ENCODE measurements around the gene PLB1.
"Not testable (repeated sequence)": the region's sequence is repeated elsewhere in the genome, so short reads cannot be mapped to it uniquely, and the experiment has no call there.

The PLB1 gene

DNA sequence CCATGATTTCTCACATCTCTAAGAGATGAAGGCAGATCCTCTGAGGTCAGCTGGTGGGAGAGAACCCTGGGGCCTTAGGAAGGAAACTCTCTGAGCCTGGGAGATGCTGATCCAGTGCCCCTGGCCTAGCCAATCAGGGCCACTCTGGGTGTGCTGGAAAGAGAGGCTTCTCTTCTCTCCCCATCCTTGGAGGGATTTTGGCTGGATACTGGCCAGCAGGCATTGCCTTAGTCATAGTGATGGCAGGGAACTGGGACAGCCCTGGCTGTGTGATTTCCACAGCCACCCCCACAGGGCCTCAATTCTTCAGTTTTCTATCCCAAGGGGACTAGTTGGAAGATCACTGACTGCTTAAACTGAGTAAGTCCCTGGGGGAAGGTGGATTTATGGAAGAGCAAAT, 26.6 kb upstream of the PLB1 start:
- no peak overlapping the region for H3K4me3 ChIP-seq (ENCODE audit: low read depth, low read length)
- TF ChIP-seq, protein P1, sequence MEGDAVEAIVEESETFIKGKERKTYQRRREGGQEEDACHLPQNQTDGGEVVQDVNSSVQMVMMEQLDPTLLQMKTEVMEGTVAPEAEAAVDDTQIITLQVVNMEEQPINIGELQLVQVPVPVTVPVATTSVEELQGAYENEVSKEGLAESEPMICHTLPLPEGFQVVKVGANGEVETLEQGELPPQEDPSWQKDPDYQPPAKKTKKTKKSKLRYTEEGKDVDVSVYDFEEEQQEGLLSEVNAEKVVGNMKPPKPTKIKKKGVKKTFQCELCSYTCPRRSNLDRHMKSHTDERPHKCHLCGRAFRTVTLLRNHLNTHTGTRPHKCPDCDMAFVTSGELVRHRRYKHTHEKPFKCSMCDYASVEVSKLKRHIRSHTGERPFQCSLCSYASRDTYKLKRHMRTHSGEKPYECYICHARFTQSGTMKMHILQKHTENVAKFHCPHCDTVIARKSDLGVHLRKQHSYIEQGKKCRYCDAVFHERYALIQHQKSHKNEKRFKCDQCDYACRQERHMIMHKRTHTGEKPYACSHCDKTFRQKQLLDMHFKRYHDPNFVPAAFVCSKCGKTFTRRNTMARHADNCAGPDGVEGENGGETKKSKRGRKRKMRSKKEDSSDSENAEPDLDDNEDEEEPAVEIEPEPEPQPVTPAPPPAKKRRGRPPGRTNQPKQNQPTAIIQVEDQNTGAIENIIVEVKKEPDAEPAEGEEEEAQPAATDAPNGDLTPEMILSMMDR (IDR thresholded peaks at IDR 0.05; ENCODE audit: low read depth, low read length, missing control alignments), result no peak
- no peak for DNase-seq (ENCODE audit: low read depth)

DNA sequence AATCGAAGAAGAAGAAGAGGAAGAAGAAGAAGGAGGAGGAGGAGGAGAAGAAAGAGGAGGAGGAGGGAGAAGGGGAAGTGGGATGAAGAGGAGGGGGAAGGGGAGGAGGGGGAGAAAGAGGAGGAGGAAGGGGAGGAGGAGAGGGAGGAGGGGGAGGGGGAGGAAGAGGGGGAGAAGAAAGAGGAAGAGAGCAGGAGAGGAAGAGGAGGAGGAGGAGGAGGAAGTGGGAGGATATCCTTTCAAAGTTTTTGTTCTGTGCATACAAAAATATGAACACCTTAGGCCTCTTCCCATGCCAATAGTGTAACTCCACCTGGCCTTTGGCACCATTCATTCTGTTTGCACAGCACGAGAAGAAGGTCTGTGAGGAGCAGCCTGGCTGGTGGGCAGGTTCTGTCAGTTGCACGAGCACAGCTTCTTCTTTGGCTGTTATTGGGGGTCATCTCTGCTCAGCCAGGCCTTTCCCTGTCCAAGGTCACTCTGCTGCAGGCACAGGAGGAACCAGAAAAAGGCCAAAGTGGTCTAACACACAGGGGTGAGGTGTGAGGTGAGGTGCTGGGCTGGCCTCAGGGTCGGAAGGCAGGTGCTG, 25.8 kb upstream of the PLB1 start:
- no peak for DNase-seq (ENCODE audit: low read depth)
- H3K4me3 ChIP-seq (ENCODE audit: low read depth, low read length), result no peak overlapping the region
- TF ChIP-seq, protein P1 (IDR thresholded peaks at IDR 0.05; ENCODE audit: low read depth, low read length, missing control alignments), result no peak

DNA sequence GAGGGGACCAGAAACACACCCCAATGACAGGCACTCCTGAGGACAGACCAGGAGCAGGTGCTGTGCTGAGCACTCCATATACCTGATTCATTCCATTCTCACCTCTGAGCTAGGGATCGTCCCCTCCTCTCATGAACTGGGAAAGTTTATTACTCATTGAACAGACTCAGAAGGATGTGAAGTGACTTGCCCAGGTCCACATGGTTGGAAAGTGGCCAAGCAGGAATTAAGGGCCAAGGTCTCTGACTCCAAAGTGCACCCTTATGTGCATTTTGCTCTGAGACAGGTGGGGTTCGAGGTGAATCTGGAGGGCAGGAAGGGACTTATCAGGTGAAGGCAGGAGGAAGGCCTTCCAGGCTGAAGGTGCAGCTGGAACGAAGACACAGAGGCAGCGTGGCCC, 25.1 kb upstream of the PLB1 start:
- DNase-seq (ENCODE audit: low read depth), result no peak
- TF ChIP-seq, protein P1 (IDR thresholded peaks at IDR 0.05; ENCODE audit: low read depth, low read length, missing control alignments), result no peak
- no peak overlapping the region for H3K4me3 ChIP-seq (ENCODE audit: low read depth, low read length)

DNA sequence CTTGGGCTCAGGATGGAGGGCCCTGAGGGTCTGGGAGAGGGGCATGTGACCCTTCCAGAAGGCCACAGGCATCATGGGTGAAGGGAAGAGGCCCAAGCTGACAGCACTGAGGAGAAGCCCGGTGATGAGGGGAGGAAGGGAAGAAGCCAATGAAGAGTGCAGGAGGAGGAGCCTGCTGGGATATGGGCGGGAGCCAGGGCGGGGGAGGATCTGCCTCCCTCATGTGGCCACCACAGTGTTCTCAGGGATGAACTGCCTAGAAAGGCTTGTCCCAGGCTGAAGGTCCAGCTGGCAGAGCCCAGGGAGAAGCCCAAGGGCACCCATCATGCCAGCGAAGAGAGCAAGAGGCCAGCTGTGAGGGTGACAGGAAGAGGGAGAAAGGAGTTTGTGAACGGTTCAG, 24.6 kb upstream of the PLB1 start:
- no peak overlapping the region for H3K4me3 ChIP-seq (ENCODE audit: low read depth, low read length)
- TF ChIP-seq, protein P1 (IDR thresholded peaks at IDR 0.05; ENCODE audit: low read depth, low read length, missing control alignments), result no peak
- no peak for DNase-seq (ENCODE audit: low read depth)

DNA sequence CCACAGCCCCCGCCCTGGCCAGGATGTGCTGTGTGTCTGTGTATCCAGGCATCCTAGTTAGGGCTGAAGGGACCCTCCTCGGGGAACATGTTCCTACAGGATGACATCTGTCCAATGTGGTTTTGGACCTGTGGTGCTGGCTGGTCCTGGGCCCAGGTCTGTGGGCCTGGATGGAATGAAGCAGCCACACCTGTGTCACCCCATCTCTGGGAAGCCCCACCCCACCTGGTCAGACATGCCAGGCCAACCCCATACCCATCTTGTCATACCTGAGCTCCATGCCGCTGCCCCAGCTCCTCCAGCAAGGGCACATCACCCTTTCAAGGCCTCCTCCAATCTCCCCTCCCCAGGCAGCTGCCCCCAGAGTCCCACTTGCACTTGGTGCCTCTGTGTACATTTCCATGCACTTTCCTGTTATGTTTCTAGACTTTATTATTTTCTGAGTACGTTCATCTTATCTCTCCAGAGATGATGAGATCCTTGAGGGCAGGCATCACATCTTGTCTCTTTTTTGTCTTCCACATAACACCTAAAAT, 24.1 kb upstream of the PLB1 start:
- DNase-seq (ENCODE audit: low read depth), result no peak
- TF ChIP-seq, protein P1 (IDR thresholded peaks at IDR 0.05; ENCODE audit: low read depth, low read length, missing control alignments), result no peak
- H3K4me3 ChIP-seq (ENCODE audit: low read depth, low read length), result no peak overlapping the region

DNA sequence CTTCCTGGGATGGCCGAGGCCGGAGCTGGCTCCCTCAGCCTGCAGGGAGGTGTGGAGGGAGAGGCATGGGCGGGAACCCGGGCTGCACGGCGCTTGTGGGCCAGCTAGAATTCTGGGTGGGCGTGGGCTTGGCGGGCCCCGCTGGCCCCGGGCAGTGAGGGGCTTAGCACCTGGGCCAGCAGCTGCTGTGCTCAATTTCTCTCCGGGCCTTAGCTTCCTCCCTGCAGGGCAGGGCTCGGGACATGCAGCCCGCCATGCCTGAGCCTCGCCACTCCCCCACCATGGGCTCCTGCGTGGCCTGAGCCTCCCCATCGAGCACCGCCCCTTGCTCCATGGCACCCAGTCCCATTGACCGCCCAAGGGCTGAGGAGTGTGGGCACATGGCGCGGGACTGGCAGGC, 23.2 kb upstream of the PLB1 start:
- DNase-seq (ENCODE audit: low read depth); H3K4me3 ChIP-seq (ENCODE audit: low read depth, low read length): not testable (repeated sequence)

DNA sequence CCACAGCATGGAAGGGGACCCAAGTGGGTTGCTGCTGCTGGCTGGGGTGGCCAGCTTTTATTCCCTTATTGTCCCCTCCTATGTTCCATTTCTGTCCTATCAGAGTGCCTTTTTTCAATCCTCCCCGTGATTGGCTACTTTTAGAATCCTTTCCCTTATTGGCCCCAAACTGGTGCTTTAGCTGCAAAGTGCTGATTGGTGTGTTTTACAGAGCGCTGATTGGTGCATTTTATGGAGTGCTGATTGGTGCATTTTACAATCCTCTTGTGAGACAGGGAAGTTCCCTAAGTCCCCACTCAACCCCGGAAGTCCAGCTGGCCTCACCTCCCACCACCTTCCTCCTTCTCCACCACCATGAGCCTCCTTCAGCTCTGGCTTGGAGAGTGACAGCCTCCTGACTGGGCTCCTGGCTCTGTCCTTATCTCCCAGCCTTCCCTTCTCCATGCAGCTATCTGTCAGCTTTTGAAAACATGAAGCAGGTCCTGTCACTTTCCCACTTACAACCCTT, 20.7 kb upstream of the PLB1 start:
- TF ChIP-seq, protein P1 (IDR thresholded peaks at IDR 0.05; ENCODE audit: low read depth, low read length, missing control alignments), result no peak
- no peak overlapping the region for H3K4me3 ChIP-seq (ENCODE audit: low read depth, low read length)
- no peak for DNase-seq (ENCODE audit: low read depth)
